Astrocyte (in vitro differentiated cells and primary cell): ENCODE measurements around the gene HNRNPUL1. TPM values are rescaled to one million over a fixed set of nuclear protein-coding genes. Genes with fewer than 3 reads are reported as not detected.

ENCODE experiments used
- DNase-seq: peaks from one replicate; pipeline ENCODE4 v3.0.0-alpha.2; 2010; ENCODE audit warnings: low read depth
- FAIRE-seq: peaks from 2 replicates; lab custom pipeline; 2011; peaks lifted over from hg19 to GRCh38; lab: Jason Lieb, UNC
- H2AFZ ChIP-seq: 2 replicates; pipeline ENCODE4 v1.6.0; 2012; ENCODE audit warnings: low read depth, low read length, inconsistent platforms
- H3K27ac ChIP-seq: 2 replicates; pipeline ENCODE4 v1.5.1; 2011; ENCODE audit warnings: low read depth, low read length, inconsistent platforms
- H3K27me3 ChIP-seq: 2 replicates; pipeline ENCODE4 v1.6.0; 2011; ENCODE audit warnings: low read length, inconsistent platforms; ENCODE audit not compliant: insufficient read depth
- H3K36me3 ChIP-seq: 2 replicates; pipeline ENCODE4 v1.5.1; 2011; ENCODE audit warnings: low read length, inconsistent platforms; ENCODE audit not compliant: insufficient read depth
- H3K4me1 ChIP-seq: 2 replicates; pipeline ENCODE4 v1.5.1; 2011; ENCODE audit warnings: low read length, inconsistent platforms; ENCODE audit not compliant: insufficient read depth
- H3K4me2 ChIP-seq: 2 replicates; pipeline ENCODE4 v1.6.0; 2012; ENCODE audit warnings: low read length, inconsistent platforms
- H3K4me3 ChIP-seq: 2 replicates; pipeline ENCODE4 v1.5.1; 2011; ENCODE audit warnings: low read depth, mild to moderate bottlenecking, low read length, inconsistent platforms; ENCODE audit not compliant: insufficient read depth
- H3K79me2 ChIP-seq: 2 replicates; pipeline ENCODE4 v1.6.0; 2012; ENCODE audit warnings: mild to moderate bottlenecking, low read length, inconsistent platforms; ENCODE audit not compliant: insufficient read depth
- H3K9ac ChIP-seq: 2 replicates; pipeline ENCODE4 v1.6.0; 2012; ENCODE audit warnings: mild to moderate bottlenecking, low read length, inconsistent platforms
- H3K9me3 ChIP-seq: 2 replicates; pipeline ENCODE4 v1.5.1; 2012; ENCODE audit warnings: low read depth, mild to moderate bottlenecking, low read length, inconsistent platforms; ENCODE audit not compliant: insufficient read depth
- H4K20me1 ChIP-seq: 2 replicates; pipeline ENCODE4 v1.6.0; 2012; ENCODE audit warnings: low read length, inconsistent platforms; ENCODE audit not compliant: insufficient read depth
- H3K27ac Mint-ChIP-seq: one replicate; pipeline ENCODE4 v1.8.0; 2021; ENCODE audit warnings: mild to moderate bottlenecking, mixed read lengths; ENCODE audit not compliant: unreplicated experiment
- H3K27me3 Mint-ChIP-seq: one replicate; pipeline ENCODE4 v1.8.0; 2021; ENCODE audit warnings: low read depth, mixed read lengths; ENCODE audit not compliant: unreplicated experiment
- H3K36me3 Mint-ChIP-seq: one replicate; pipeline ENCODE4 v1.8.0; 2021; ENCODE audit warnings: low read depth, mixed read lengths; ENCODE audit not compliant: unreplicated experiment
- H3K4me1 Mint-ChIP-seq: one replicate; pipeline ENCODE4 v1.8.0; 2021; ENCODE audit warnings: low read depth, mixed read lengths; ENCODE audit not compliant: unreplicated experiment
- H3K4me3 Mint-ChIP-seq: one replicate; pipeline ENCODE4 v1.8.0; 2021; ENCODE audit warnings: mild to moderate bottlenecking, moderate library complexity, mixed read lengths; ENCODE audit not compliant: unreplicated experiment
- H3K9me3 Mint-ChIP-seq: one replicate; pipeline ENCODE4 v1.8.0; 2021; ENCODE audit warnings: mild to moderate bottlenecking, mixed read lengths; ENCODE audit not compliant: unreplicated experiment
- CTCF ChIP-seq: IDR thresholded peaks from 2 replicates; pipeline ENCODE4 v1.5.1; 2011; ENCODE audit warnings: low read depth, mild to moderate bottlenecking, inconsistent platforms, low read length, moderate library complexity; ENCODE audit not compliant: insufficient read depth
- EZH2 ChIP-seq: IDR thresholded peaks from 2 replicates; pipeline ENCODE4 v1.6.1; 2012; ENCODE audit warnings: mild to moderate bottlenecking, low read length, inconsistent platforms; ENCODE audit not compliant: insufficient read depth
- total RNA-seq: library from RNA; stranded (reverse); gene quantifications from 2 replicates; pipeline ENCODE4 v1.2.1, GENCODE V29; 2021

Gene HNRNPUL1
- total RNA-seq, 1 donor from 2014 or later, result 174 TPM

DNA sequence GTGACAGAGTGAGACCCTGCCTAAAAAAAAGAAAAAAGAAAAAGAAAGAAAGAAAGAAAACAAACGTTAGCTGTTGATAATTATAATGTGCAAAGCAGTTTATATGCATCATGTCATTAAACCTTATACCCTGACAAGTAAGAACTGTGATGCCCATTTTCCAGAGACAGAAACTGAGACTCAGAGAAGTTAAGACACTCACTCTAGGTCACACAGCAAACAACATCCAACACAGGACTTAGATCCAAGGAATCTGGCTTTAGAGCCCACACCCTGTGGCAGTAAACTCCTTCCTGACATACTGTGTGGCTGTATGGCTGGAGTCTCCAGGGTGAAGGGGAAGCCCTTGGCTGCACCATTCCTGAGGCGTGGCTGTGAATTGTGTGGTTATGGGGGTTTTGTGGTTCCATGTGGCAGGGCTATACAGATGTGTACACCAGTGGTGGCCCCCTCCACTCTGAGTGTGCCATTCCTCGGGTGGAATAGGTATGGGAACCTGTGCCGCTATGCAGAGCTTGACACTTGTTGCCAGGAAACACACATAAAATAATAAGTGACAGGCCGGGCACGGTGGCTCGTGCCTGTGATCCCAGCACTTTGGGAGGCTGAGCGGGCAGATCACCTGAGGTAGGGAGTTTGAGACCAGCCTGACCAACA lies 29.5 kb upstream of the HNRNPUL1 start:
- H3K79me2 ChIP-seq, result peaks cover 36% of the 10 kb centered on the region
- TF ChIP-seq EZH2 (no peak), CTCF (no peak)

GRCh38 chr19:41235480-41235879 lies 28.7 kb upstream of the HNRNPUL1 start:
- H3K4me1 ChIP-seq, result no peaks in the 10 kb centered on the region
- no peak overlapping the region for H3K27ac ChIP-seq
- peaks cover 67% of the 10 kb centered on the region for H3K36me3 ChIP-seq
- peaks cover 30% of the 10 kb centered on the region for H3K79me2 ChIP-seq
- H3K36me3 Mint-ChIP-seq, result peaks cover 20% of the 10 kb centered on the region
- no peaks in the 10 kb centered on the region for H3K27me3 Mint-ChIP-seq
- no peak overlapping the region for H3K27ac Mint-ChIP-seq
- FAIRE-seq, result no peak
- H4K20me1 ChIP-seq, result peaks cover 38% of the 10 kb centered on the region
- TF ChIP-seq CTCF (no peak), EZH2 (no peak)
- no peak overlapping the region for H3K4me3 Mint-ChIP-seq
- H3K27me3 ChIP-seq, result no peaks in the 10 kb centered on the region
- H3K4me3 ChIP-seq, result no peak overlapping the region
- no peak overlapping the region for H2AFZ ChIP-seq
- H3K4me1 Mint-ChIP-seq, result no peaks in the 10 kb centered on the region
- H3K9me3 Mint-ChIP-seq, result no peaks in the 10 kb centered on the region
- no peaks in the 10 kb centered on the region for H3K9me3 ChIP-seq
- DNase-seq, result no peak
- no peak overlapping the region for H3K4me2 ChIP-seq
- H3K9ac ChIP-seq, result no peak overlapping the region

More for the DNA sequence above, 29.5 kb upstream of the HNRNPUL1 start:
- Histone ChIP-seq H3K27ac (no peak overlapping the region), H3K4me1 (peaks cover 1% of the 10 kb centered on the region), H3K27me3 (no peaks in the 10 kb centered on the region), H3K36me3 (peaks cover 66% of the 10 kb centered on the region), H3K9me3 (no peaks in the 10 kb centered on the region), H2AFZ (no peak overlapping the region), H3K9ac (no peak overlapping the region), H4K20me1 (peaks cover 35% of the 10 kb centered on the region), H3K4me2 (no peak overlapping the region), H3K4me3 (no peak overlapping the region)
- Mint-ChIP-seq H3K4me3 (no peak overlapping the region), H3K9me3 (no peaks in the 10 kb centered on the region), H3K4me1 (no peaks in the 10 kb centered on the region), H3K27ac (no peak overlapping the region), H3K27me3 (no peaks in the 10 kb centered on the region), H3K36me3 (peaks cover 20% of the 10 kb centered on the region)
- FAIRE-seq (no peak), DNase-seq (no peak)

DNA sequence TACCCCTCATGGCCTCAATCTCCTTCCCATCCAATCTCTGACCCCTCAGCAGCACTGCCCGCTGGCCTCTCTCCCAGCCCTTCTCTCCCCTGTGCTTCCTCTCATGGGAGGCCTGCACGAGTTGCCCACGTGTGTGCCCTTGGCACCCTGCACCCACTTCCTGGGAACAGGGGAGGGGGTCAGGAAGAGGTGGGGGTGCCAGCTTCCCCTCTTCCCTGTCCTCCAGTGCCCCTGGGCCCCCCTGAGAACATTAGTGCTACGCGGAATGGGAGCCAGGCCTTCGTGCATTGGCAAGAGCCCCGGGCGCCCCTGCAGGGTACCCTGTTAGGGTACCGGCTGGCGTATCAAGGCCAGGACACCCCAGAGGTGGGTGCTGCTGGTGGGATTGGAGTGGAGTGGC lies 25.9 kb upstream of the HNRNPUL1 start:
- Histone ChIP-seq H3K27me3 (no peaks in the 10 kb centered on the region), H3K9me3 (no peaks in the 10 kb centered on the region), H3K79me2 (peaks cover 31% of the 10 kb centered on the region), H4K20me1 (peaks cover 55% of the 10 kb centered on the region), H3K9ac (no peak overlapping the region), H3K4me1 (no peaks in the 10 kb centered on the region), H2AFZ (no peak overlapping the region), H3K27ac (no peak overlapping the region), H3K36me3 (peaks cover 78% of the 10 kb centered on the region), H3K4me3 (no peak overlapping the region), H3K4me2 (no peak overlapping the region)
- Mint-ChIP-seq H3K9me3 (no peaks in the 10 kb centered on the region), H3K27ac (no peak overlapping the region), H3K36me3 (peaks cover 12% of the 10 kb centered on the region), H3K4me3 (no peak overlapping the region), H3K27me3 (no peaks in the 10 kb centered on the region), H3K4me1 (no peaks in the 10 kb centered on the region)
- no peak for TF ChIP-seq CTCF
- no peak for TF ChIP-seq EZH2
- DNase-seq (no peak), FAIRE-seq (no peak)
